Suprapubic skin (tissue), 4 donors: ENCODE data around the gene ACKR1. TPM values are rescaled to one million over a fixed set of nuclear protein-coding genes. Genes with fewer than 3 reads are reported as not detected.

Experiments
- DNase-seq, 2 donors: peaks; one replicate each; pipeline ENCODE4 v3.0.0-alpha.2; 2019; ENCODE audit warnings: low spot score in 2 of 2
- H3K27ac ChIP-seq: fragments of 200-600 bp; sonication (generic); one replicate; pipeline ENCODE4 v1.5.1; 2019
- H3K27me3 ChIP-seq: fragments of 200-600 bp; sonication (generic); one replicate; pipeline ENCODE4 v1.5.1; 2019
- H3K36me3 ChIP-seq: fragments of 200-600 bp; sonication (generic); one replicate; pipeline ENCODE4 v1.5.1; 2019
- H3K4me1 ChIP-seq: fragments of 200-600 bp; sonication (generic); one replicate; pipeline ENCODE4 v1.5.1; 2019
- H3K4me3 ChIP-seq: fragments of 200-600 bp; sonication (generic); one replicate; pipeline ENCODE4 v1.5.1; 2019; ENCODE audit warnings: mild to moderate bottlenecking
- H3K9me3 ChIP-seq: fragments of 200-600 bp; sonication (generic); one replicate; pipeline ENCODE4 v1.5.1; 2019
- CTCF ChIP-seq, 2 donors: fragments of 200-600 bp in 1 of 2; fragments of 450-650 bp in 1 of 2; sonication (generic) in 1 of 2; IDR thresholded peaks; one replicate each; pipeline ENCODE4 v1.5.1; 2016 to 2019; ENCODE audit warnings: antibody characterized with exemption in 2 of 2, mild to moderate bottlenecking in 1 of 2, moderate library complexity in 1 of 2
- EP300 ChIP-seq: sonication (generic); formaldehyde crosslinking; IDR thresholded peaks from one replicate; pipeline ENCODE4 v1.6.1; 2017; ENCODE audit warnings: antibody characterized with exemption
- POLR2A ChIP-seq, 2 donors: fragments of 450-650 bp; IDR thresholded peaks; one replicate each; pipeline ENCODE4 v1.6.1; 2017; ENCODE audit warnings: antibody characterized with exemption in 2 of 2, mild to moderate bottlenecking in 2 of 2, moderate library complexity in 2 of 2
- POLR2AphosphoS5 ChIP-seq, 3 donors: sonication (generic); formaldehyde crosslinking; IDR thresholded peaks; one replicate each; pipeline ENCODE4 v1.6.1; 2017; ENCODE audit warnings: antibody characterized with exemption in 3 of 3
- WGBS: methylation state at CpG from one replicate; pipeline ENCODE4 v1.1.5; 2018; 5-methylcytosine and 5-hydroxymethylcytosine counted together
- total RNA-seq, 4 donors: library from RNA; depleted of rRNA; stranded (reverse); fragments of >200 nt; gene quantifications; one replicate each; pipeline ENCODE4 v1.1.0, GENCODE V29; 2016

Gene ACKR1
- total RNA-seq, 4 donors from 2014 or later: 34.7 to 117 (median 41.4) TPM

GRCh38 chr1:159187647-159188374, 16.9 kb upstream of the ACKR1 start:
- H3K4me1 ChIP-seq: peaks cover 16% of the 10 kb centered on the region
- TF ChIP-seq CTCF (IDR thresholded peaks at IDR 0.05): no peak
- TF ChIP-seq EP300: no peak
- TF ChIP-seq POLR2A (IDR thresholded peaks at IDR 0.05): no peak
- no peak for TF ChIP-seq POLR2AphosphoS5 (IDR thresholded peaks at IDR 0.05)

GRCh38 chr1:159188375-159188788, 16.3 kb upstream of the ACKR1 start:
- Histone ChIP-seq H3K4me1 (peaks cover 16% of the 10 kb centered on the region), H3K9me3 (no peaks in the 10 kb centered on the region), H3K4me3 (peak overlapping the region; percentile 42), H3K36me3 (no peaks in the 10 kb centered on the region), H3K27ac (no peak overlapping the region), H3K27me3 (peaks cover 25% of the 10 kb centered on the region)
- DNase-seq: peak in 1 of 2 donors; percentile 88
- TF ChIP-seq POLR2AphosphoS5 (IDR thresholded peaks at IDR 0.05) (no peak), CTCF (IDR thresholded peaks at IDR 0.05) (no peak), EP300 (no peak), POLR2A (IDR thresholded peaks at IDR 0.05) (no peak)
- WGBS: under 1% methylated on average over 24 of the region's 24 CpGs

More at GRCh38 chr1:159187647-159188374, 16.9 kb upstream of the ACKR1 start:
- no peaks in the 10 kb centered on the region for H3K36me3 ChIP-seq
- H3K4me3 ChIP-seq: peak overlapping the region; percentile 42
- WGBS: 23% methylated on average over 14 of the region's 14 CpGs
- peaks cover 25% of the 10 kb centered on the region for H3K27me3 ChIP-seq
- H3K27ac ChIP-seq: no peak overlapping the region
- DNase-seq: no peak
- H3K9me3 ChIP-seq: no peaks in the 10 kb centered on the region

DNA sequence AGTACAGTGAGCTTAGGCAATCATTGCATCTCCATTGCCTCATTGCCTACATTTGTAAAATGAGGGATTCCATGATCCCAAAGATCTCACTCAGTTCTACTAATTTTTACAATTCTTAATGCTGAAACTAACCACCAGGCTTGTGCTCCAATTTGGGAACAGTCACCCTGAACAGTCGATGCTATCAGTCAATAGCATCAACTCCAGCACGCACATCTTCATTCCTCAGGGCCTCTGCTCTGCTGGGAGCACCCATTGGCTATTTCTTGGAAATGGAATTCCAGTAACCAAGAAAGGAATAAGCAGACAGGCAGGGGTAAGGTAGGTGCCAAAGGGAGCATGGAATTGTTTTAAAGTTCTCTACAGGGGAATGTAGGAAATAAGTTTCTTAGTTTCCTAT, 14.2 kb upstream of the ACKR1 start:
- H3K4me1 ChIP-seq: peaks cover 16% of the 10 kb centered on the region
- peaks cover 25% of the 10 kb centered on the region for H3K27me3 ChIP-seq

GRCh38 chr1:159196543-159196942, 8.1 kb upstream of the ACKR1 start:
- 73% methylated on average over 5 of the region's 5 CpGs for WGBS
- TF ChIP-seq POLR2AphosphoS5 (IDR thresholded peaks at IDR 0.05) (no peak), POLR2A (IDR thresholded peaks at IDR 0.05) (no peak), CTCF (IDR thresholded peaks at IDR 0.05) (no peak), EP300 (no peak)
- Histone ChIP-seq H3K9me3 (no peaks in the 10 kb centered on the region), H3K36me3 (no peaks in the 10 kb centered on the region), H3K27me3 (peaks cover 10% of the 10 kb centered on the region), H3K4me1 (no peaks in the 10 kb centered on the region), H3K4me3 (no peak overlapping the region), H3K27ac (no peak overlapping the region)
- no peak for DNase-seq

More for the DNA sequence above, 14.2 kb upstream of the ACKR1 start:
- TF ChIP-seq POLR2A (IDR thresholded peaks at IDR 0.05) (no peak), EP300 (no peak), POLR2AphosphoS5 (IDR thresholded peaks at IDR 0.05) (no peak), CTCF (IDR thresholded peaks at IDR 0.05) (no peak)
- Histone ChIP-seq H3K36me3 (no peaks in the 10 kb centered on the region), H3K27ac (no peak overlapping the region), H3K9me3 (no peaks in the 10 kb centered on the region), H3K4me3 (no peak overlapping the region)
- no peak for DNase-seq
- 50% methylated on average over 2 of the region's 2 CpGs for WGBS

- WGBS: 47% methylated on average over 11 of the region's 12 CpGs
- H3K9me3 ChIP-seq: no peaks in the 10 kb centered on the region
- no peak overlapping the region for H3K27ac ChIP-seq
- H3K27me3 ChIP-seq: peaks cover 19% of the 10 kb centered on the region
- H3K36me3 ChIP-seq: no peaks in the 10 kb centered on the region
- no peak overlapping the region for H3K4me3 ChIP-seq
- DNase-seq: no peak
- no peaks in the 10 kb centered on the region for H3K4me1 ChIP-seq
- TF ChIP-seq EP300 (no peak), CTCF (IDR thresholded peaks at IDR 0.05) (peak; percentile 78 to 86)
These were observed 6.8 kb upstream of the ACKR1 start for GRCh38 chr1:159197561-159198557.
